HG03159 (cell line): ENCODE measurements around the gene ANO10.
"Not testable (repeated sequence)": the region's sequence is repeated elsewhere in the genome, so short reads cannot be mapped to it uniquely, and the experiment has no call there.

Experiments
- ATAC-seq: cut with Tn5 transposase; IDR thresholded peaks from one replicate; pipeline ENCODE4 v1.9.1; 2021; ENCODE audit warnings: mild to moderate bottlenecking, moderate library complexity; ENCODE audit not compliant: unreplicated experiment

ANO10 gene

DNA sequence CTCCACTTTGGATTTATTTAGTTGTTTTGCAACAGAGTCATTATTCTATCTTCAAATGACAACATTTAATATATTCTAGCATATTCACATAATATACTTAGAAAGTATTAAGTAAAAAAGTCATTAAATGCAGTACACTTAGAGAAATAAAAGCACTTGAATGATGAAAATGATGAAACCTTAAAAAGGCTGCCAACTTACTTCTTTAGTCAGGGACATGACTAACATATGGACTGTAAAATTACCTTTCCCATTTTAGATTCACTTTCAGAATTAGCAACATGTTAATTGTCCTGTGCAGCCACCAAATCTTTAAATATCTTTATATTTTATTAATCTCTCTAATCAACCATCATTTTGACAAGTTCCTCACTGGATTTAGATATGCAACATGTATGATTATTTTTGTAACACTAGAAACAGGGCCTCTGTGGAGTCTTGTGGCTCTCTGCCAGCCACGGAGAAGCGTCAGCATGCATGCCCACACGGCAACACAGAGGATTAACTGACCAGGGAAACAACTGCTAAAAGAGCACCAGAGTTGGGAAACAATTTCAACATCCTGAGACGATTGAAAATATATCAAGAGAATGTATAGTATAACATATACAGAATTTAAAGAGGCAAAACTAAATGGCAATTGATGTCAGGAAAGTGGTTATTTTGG, 95.7 kb downstream of the ANO10 start:
- no peak for ATAC-seq

DNA sequence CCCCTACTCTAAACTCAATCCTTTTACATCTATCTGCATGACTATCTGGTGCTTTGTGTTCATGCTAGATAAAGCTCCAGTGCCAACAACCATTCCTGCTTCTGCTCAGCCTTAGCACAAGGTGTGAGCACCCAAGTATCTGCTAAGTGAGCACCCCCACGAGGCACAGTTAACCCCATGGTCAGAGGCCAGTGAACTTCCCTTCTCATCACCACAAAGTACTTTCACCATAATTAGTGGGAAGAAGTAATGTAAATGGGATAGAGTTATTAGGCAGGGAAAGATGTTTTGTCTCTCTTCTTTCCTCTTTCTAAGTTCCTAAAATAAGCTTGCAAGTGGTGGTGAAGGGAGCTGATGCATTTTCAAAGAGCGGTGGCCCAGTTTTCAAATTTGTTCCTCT, 96.4 kb downstream of the ANO10 start:
- no peak for ATAC-seq

DNA sequence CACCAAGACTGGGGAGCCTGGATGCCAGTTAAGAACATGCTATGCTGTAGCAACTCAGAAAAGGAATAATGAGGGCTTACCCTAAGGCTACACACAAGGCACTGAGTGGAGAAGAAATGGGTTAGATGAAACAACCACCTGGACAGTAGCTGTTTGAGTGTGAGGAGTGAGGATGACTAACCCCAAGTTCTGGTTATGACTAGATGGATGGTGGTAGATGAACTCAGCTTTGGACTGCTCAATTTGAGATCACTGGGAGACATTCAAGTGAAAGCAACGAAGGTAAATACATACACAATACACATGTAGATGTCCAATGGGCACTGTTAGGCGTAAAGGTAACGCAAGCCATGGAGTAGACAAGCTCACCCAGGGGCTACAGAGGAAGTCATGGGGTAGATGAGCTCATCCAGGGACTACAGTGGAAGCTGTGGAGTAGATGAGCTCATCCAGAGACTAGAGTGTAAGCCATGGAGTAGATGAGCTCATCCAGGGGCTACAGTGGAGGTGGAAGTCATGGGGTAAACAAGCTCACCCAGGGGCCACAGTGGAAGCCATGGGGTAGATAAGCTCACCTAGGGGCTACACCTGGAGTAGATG, 98.3 kb downstream of the ANO10 start:
- ATAC-seq, result peak; percentile 77

DNA sequence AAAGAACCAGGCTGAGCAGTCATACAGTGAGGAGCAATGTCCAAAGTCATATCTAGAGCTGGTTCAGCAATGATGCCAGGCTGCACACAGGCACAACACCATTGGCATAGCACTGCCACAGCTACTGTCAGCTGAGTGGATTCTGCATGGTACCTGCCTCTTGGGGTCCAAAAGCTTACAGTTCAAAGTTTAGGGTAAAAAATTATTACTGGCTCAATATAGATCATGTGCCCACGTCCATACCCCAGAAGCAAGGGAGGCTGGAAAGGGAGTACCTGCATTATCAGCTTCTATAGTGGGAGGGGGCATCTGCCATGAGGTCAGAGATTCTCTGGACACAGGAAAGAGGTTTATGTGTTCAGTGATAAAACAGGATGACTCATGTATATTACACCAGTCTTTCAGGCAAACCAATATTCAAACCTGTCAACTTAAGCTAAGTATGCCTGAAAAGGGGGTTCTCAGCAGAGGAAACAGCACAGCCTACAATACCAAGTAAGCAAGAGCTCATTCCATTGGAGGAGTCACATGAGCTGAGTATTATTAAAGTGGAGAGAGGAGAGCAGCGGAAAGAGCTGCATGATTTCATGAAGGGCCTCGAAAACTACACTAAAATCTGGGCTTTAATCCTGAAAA, 99.0 kb downstream of the ANO10 start:
- ATAC-seq, result no peak

DNA sequence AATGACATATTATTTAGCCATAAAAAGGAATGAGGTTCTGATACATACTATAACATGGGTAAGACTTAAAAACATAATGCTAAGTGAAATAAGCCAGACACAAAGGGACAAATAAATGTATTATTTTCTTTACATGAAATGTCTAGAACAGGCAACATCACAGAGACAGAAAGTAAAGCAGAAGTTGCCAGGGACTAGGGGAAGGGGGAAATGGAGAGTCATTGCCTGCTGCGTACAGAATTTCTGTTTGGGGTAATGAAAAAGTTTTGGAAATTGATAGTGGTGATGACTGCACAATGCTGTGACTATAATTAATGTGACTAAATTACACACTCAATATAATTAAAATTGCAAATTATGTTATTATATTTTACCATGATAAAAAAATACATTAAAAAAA, 99.9 kb downstream of the ANO10 start:
- no peak for ATAC-seq

DNA sequence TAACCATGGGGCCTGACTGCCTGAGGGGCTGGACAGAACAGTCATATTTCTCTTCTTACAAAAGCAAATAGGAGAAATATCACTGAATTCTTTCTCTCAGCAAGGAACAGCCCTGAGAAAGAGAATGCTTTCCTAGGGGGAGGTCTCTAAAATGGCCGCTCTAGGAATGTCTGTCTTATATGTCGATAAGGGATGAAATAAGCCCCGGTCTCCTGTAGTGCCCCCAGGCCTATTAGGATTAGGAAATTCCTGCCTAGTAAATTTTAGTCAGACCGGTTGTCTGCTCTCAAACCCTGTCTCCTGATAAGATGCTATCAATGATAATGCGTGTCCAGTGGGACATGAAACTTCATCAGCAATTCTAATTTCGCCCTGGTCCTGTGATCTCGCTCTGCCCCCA, 103.3 kb downstream of the ANO10 start:
- not testable (repeated sequence) for ATAC-seq

DNA sequence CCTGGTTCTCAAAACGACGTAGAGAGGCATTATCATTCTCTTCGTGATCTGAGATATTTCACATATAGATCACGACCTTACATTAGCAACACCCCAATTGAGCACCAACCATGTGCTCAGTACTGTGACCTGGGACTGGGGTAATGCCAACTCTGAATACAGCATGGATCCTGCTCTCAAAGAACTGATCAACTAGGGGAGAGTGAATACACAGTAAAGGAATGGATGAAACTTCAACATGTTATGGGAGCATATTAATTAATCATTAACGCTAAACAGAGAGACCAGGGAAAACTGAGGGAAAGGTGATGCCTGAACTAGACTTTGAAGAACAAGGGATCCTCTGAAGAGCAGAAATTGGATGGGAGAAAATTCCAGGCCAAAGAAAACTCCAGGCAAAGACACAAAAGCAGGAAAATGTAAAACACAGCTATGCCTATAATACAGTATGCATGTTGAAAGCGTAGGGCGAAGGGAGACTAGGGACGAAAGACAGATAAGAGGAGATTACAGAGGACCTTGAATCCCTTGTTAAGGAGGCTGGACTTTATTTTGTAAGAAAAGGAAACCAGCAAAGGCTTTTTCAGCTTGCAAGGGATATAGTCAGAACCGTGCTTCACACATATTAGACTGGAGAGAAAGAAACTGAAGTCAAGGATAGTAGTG, 105.7 kb downstream of the ANO10 start:
- ATAC-seq, result no peak

DNA sequence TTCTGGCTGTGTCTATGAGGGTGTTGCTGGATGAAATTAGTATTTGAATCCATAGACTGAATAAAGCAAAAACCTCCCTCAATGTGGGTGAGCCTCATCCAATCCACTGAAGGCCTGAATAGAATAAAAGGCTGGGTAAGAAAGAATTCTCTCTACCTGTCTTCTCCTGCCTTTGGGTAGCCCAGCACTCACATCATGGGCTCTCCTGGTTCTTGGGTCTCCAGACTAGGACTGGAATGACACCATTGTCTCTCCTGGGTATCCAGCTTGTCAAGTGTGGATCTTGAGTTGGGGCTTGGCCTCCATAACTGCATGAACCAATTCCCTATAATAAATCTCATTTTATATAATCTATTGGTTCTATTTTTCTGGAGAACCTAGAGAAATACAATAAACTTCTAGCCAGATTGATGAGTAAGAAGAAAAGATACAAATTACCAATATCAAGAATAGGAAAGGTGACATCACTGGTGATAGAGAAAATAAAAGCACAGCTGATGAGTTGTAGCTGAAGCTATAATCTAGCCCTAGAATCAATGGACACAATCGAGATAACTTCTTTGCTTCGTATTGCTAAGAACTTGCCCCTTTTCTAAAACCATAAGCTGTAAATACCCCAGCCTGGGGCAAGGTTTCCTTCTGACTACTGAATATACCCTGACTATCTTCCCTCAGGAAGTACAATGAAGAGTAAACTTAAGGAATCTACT, 106.4 kb downstream of the ANO10 start:
- ATAC-seq, result no peak

DNA sequence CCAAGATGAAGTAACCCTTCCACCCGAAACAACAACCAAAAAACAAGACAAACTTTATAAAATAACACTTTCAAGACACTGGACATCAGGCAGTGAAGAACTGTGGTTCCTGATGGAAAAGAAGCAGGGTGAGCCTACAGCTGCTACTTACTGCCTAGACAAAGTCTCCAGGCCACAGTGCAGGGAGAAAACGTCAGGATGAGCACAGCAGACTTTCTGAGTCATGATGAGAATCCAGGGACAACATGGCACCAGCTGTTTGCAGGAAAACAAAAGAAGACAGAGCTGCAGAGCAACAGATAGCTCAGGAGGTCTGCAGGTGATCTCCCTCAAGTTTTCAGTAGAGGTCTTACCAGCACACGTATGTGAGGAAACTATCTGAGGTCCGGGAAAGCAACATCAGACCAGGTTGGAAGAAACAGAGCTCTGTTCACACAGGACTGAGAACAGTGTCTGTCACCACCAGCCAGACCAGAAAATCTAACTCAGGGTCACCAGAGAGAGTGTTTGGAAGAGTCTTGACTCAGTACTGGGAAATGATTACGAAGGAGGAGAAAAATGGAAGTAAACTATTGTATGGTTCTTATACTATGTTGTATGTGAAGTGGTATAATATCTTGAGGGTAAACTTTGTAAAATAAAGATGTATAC, 108.9 kb downstream of the ANO10 start:
- no peak for ATAC-seq

DNA sequence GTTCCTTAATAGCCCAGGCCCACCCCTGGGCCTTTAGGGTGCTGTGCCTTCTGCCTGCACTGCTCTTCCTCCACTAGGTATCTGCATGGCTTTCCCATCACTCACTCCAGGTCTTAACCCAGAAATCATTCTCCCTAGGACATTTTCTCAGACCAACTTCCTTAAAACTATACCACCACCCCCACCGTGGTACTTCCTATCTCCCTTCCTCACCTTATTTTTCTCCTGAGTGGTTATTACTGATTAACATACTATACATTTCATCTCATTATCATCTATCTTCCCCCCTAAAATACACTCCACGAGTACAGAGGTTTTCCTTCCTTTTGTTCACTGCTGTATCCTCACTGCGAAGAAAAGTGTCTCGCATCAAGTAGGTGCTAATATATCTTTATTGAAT, 115.2 kb downstream of the ANO10 start:
- no peak for ATAC-seq

DNA sequence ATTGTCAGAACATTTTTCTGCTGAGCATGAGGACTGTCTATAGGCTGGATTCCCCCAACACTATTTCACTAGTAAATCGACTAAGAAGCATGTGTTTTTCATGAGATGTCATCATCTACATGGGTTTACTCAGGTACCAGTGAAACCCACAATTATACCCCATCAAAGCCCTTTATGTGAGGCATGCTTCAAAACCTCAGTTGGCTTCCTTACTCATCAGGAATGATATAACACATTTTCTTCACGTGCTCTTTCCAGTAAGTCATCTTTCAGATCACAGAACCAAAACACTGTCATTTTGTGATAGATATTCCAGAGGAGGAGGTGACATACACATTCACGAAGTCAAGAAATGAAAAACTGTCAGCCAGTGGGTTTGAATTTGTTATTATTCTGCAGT, 116.5 kb downstream of the ANO10 start:
- no peak for ATAC-seq

DNA sequence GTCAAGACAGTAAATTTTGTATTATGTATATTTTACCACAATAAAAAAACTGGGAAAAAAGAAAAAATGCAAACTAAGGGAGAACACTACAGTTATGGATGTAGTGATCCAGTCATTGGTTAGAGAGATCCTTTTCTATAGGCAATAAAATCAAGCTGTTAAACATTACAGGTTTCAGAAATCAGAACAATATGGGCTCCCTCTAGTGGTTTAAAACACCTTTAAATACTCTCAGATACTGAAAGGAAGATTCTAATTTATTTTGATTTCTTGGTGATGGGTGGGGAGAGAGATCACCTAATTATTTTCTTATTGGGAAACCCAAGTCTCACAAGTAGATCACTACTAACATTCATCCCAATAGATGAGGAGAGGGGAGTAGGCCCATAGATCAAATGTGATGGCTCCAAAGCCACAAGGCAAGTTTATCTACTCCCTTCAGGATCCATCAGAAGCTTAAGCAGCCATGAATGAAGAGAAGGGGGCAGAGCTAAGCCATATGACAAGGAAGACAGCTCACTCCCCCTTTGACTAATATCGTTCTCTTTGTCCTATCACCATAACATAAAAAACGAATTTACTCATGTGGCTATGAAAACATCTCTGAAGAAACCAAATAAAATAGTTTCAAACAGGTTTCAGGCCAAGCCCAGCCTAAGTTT, 118.6 kb downstream of the ANO10 start:
- no peak for ATAC-seq

DNA sequence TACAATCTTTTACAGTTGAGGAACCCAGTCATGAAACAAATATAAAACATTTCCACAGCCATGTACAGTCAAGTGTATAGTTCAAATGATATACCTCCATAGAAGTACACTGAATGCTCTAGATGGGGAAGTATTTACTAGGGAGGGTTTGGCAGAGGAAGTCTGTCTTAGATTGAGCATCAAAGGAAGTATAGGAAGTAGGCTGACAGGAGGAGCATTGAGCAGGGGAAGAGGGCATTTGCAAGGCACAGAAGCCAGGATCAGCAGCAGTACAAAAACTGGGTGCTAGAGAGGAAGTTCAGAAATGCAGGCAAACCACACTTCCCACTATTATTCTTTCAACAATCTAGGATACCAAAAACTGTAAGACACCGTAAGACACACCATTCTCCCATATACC, 122.6 kb downstream of the ANO10 start:
- ATAC-seq, result no peak

DNA sequence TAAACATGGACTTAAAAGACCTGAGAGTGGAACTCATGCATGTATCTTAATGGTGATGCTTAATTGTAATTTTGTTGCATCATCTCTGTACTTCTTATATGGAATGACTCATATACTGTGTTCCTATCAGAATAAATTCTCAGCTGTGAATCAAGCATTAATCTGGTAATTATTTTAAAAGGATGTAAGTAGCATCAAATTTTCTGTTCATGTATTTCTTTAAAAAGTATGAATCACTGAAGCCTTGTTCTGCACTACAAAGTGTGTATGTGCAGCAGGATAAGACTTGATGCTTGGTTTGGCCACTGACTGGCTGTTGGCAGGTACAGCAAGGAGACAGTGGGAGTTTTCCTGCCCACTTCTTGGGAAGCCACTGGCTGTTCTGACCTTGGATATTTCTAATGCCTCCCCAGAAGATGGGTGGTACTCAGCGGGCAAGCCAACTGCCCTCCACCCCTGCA, 123.9 kb downstream of the ANO10 start:
- ATAC-seq, result no peak

DNA sequence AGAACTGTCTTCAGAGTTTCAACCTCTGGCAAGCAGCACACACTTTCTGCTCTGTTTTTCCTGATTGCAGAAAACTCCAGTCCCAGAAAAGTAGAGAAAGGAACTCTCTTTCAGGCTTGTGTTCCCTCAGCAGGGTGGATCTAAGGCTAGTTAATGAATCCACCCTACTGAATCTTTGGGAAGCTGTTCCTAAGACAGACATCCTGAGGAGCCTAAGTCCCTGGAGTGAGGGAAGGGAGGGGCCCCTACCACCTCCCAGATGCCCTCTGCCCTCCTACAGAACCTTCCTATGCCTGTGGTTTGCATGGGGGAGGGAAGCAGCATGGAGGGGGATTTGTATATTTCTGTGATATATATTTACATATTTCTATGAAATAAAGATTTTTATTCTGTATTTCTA, 124.4 kb downstream of the ANO10 start:
- ATAC-seq, result no peak

DNA sequence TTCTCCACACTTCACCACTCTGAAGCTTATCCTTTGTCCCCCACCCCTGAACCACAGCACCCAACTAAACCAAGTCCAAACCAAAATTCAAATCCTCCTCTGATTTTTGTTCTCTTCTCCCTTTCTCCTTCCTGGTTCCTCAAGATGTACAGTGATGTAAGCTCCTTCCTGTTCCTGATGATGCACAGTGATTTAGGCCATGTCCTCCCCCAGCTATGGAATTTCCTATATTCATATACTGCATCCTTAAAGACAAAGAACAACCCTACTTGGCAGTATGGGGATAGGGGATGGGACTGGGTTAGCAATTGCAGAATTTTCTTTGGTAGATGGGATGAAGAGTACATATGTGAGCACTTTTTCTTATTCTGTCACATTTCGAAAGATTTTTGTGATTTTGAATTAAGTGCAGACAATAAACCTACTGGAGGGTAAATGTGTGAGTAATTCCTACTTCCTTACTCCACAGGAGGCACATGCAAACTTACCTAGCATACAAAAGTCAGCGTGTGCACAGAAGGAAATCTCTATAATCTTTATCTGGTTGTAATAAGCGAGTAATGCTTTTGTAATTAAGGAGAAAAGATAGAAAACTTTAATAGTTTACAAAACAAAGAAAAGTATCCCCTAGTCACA, 125.0 kb downstream of the ANO10 start:
- ATAC-seq, result no peak

DNA sequence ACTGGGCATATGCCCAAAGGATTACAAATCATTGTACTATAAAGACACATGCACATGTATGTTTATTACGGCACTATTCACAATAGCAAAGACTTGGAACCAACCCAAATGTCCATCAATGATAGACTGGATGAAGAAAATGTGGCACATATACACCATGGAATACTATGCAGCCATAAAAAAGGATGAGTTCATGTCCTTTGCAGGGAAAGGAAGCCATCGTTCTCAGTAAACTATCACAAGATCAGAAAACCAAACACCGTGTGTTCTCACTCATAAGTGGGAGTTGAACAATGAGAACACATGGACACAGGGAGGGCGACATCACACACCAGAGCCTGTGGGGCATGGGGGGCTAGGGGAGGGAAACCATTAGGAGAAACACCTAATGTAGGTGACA, 128.9 kb downstream of the ANO10 start:
- ATAC-seq, result not testable (repeated sequence)

DNA sequence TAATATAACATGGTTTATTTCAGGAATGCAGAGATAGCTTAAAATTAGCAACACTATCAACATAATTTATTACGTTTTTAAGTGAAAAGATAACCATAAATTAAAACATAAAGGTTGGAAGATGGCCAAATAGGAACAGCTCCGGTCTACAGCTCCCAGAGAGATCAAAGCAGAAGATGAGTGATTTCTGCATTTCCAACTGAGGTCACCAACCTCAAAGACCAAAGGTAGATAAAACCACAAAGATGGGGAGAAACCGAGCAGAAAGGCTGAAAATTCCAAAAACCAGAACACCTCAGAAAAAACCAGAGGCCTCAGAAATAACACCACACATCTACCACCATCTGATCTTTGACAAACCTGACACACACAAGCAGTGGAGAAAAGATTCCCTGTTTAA, 130.0 kb downstream of the ANO10 start:
- not testable (repeated sequence) for ATAC-seq

DNA sequence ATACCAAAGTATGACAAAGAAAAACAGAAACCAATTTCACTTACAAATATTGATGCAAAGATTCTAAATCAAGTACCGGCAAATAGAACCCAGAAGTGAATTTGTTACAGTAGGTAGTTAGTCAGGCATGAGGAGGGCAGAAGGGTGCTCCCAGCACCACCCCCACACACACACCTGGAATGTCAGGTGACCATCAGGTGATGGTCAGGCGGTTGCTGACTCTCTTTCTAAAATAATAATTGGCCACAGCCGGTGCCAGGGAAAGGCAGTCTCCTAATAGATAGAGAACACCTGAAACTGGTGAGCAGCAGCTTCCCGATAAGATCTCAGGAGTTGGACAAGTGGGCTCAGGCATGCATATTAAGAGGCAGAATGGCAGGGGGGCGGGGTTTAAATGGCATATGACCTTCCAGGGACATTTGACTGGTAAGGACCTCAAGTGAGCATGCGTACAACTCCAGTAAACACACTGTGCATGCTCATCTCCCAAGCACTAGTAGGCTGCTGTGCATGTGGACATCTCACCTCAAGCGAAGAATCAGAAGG, 131.1 kb downstream of the ANO10 start:
- no peak for ATAC-seq
